ENCODE data around the gene NFKB1. TPM values are rescaled to one million over a fixed set of nuclear protein-coding genes. Genes with fewer than 3 reads are reported as not detected.
A peak's percentile ranks its signal among the peaks of the same experiment; 100 is the strongest.

The NFKB1 gene
- total and polyA plus RNA-seq, 2 donors (not counting 1 experiment from before 2014, with no cell fraction given): 20.9 to 32.5 TPM

- no peak overlapping the region for H3K27ac ChIP-seq (ENCODE audit: insufficient read depth, low read length)
- H3K9ac ChIP-seq (ENCODE audit: insufficient read depth, low read length): no peak overlapping the region
- H3K4me3 ChIP-seq (replicated peaks in 1 of 4; ENCODE audit: control extremely low read depth in 1 of 4, insufficient read depth in 1 of 4, low read depth in 3 of 4, low read length in 4 of 4): no peak overlapping the region
Observed at GRCh38 chr4:102665527-102665926, 164.4 kb downstream of the NFKB1 start.

More at GRCh38 chr4:102665527-102665926, 164.4 kb downstream of the NFKB1 start:
- no peaks in the 10 kb centered on the region for H3K9me3 ChIP-seq (ENCODE audit: control insufficient read depth, insufficient read depth, low read depth, low read length)
- DNase-seq (ENCODE audit: low read depth in 2 of 2): peak in 1 of 2 donors; percentile 49
- H2AFZ ChIP-seq (ENCODE audit: low read length): no peak overlapping the region
- H3K4me2 ChIP-seq (ENCODE audit: extremely low read depth, insufficient read depth, low read length): no peak overlapping the region
- TF ChIP-seq CTCF (conservative IDR thresholded peaks at IDR 0.05 in 1 of 2, IDR thresholded peaks at IDR 0.05 in 1 of 2; ENCODE audit: low read depth in 1 of 2, low read length in 2 of 2) (no peak), EZH2 (IDR thresholded peaks at IDR 0.05; ENCODE audit: low read length, missing control alignments) (no peak)
- no peaks in the 10 kb centered on the region for H3K36me3 ChIP-seq (ENCODE audit: control insufficient read depth, insufficient read depth, low read length)
- no peaks in the 10 kb centered on the region for H3K27me3 ChIP-seq (ENCODE audit: control insufficient read depth, insufficient read depth, low read length)
- H3K4me1 ChIP-seq (ENCODE audit: control insufficient read depth, extremely low read depth, insufficient read depth, low read length): no peaks in the 10 kb centered on the region
- no peaks in the 10 kb centered on the region for H3K79me2 ChIP-seq (ENCODE audit: control insufficient read depth, insufficient read depth, low read length)
- no peaks in the 10 kb centered on the region for H4K20me1 ChIP-seq (ENCODE audit: control insufficient read depth, extremely low read depth, insufficient read depth, low read length)

Other genes with a start within 250 kb of the NFKB1 start
- gene SLC39A8, start 155.9 kb upstream of the NFKB1 start, total RNA-seq: 4.5 and 8.5 TPM in 2 replicates
- 0.72 and 1.2 TPM in 2 replicates for gene SLC39A8, start 155.9 kb upstream of the NFKB1 start, polyA plus RNA-seq